K562 (cell line): ENCODE results near the gene FAM117A. TPM values are rescaled to one million over a fixed set of nuclear protein-coding genes. Genes with fewer than 3 reads are reported as not detected.

Source experiments
- CBX8 ChIP-seq: fragments of 200-600 bp; sonication (generic); IDR thresholded peaks from 2 replicates; pipeline ENCODE4 v1.6.1; 2012; ENCODE audit warnings: borderline replicate concordance, mixed run types, low read depth, mild to moderate bottlenecking, moderate library complexity, mixed read lengths, low read length, control low read depth, inconsistent platforms; ENCODE audit not compliant: poor library complexity, severe bottlenecking; ENCODE audit errors: extremely low read depth
- DIDO1 ChIP-seq: fragments of 450-650 bp; IDR thresholded peaks from 2 replicates; pipeline ENCODE4 v1.6.1; 2016; ENCODE audit warnings: low read depth, missing biosample characterization, missing genetic modification characterization
- GABPA ChIP-seq: fragments of 200-800 bp; sonication (Bioruptor generic); conservative IDR thresholded peaks from 2 replicates; pipeline ENCODE4 v1.6.1; 2016; ENCODE audit warnings: low read depth, missing genetic modification characterization, missing compliant biosample characterization
- KDM4B ChIP-seq, 2 experiments: fragments of 450-650 bp in 1 of 2; sonication (generic) in 1 of 2; IDR thresholded peaks; 2 replicates each; pipeline ENCODE4 v1.6.1; 2016 to 2017; ENCODE audit warnings: borderline replicate concordance in 2 of 2, antibody characterized with exemption in 1 of 2, low read depth in 1 of 2, mild to moderate bottlenecking in 1 of 2
- MECOM ChIP-seq: fragments of 250-450 bp; sonication (Bioruptor Pico); IDR thresholded peaks from 2 replicates; pipeline ENCODE4 v1.8.0; 2022; ENCODE audit warnings: inconsistent platforms
- SRSF9 ChIP-seq: fragments of 200-400 bp; formaldehyde crosslinking; IDR thresholded peaks from 2 replicates; pipeline ENCODE4 v1.6.1; 2017; ENCODE audit warnings: low read depth, low read length, borderline replicate concordance
- YBX1 ChIP-seq: fragments of 450-650 bp; IDR thresholded peaks from 2 replicates; pipeline ENCODE4 v1.7.1; 2016; ENCODE audit warnings: mild to moderate bottlenecking
- ZEB2 ChIP-seq: fragments of 450-650 bp; IDR thresholded peaks from 2 replicates; pipeline ENCODE4 v1.6.1; 2016
- ZNF354B ChIP-seq: fragments of 250-450 bp; sonication (Bioruptor Pico); IDR thresholded peaks from 2 replicates; pipeline ENCODE4 v1.4.0; 2020
- polyA plus RNA-seq, 8 experiments: library from polyadenylated mRNA; depleted of rRNA in 4 of 8; stranded (reverse) in 5 of 8; unstranded in 3 of 8; fragments of >200 nt; fragmentation: Nextera tagmentation in 2 of 8; fragmentation: Illumina TruSeq in 1 of 8; extraction: Ambion mirVana in 2 of 8; extraction: Trizol in 1 of 8; gene quantifications; 2 replicates each; pipeline versions ENCODE4 v1.2.1 to v1.2.3, GENCODE V29; 2011 to 2014; ENCODE audit warnings: inconsistent platforms in 1 of 8, missing spikeins in 1 of 8
- total RNA-seq, 7 experiments: library from RNA; depleted of rRNA in 6 of 7; stranded (reverse); fragments of >200 nt in 6 of 7; fragmentation: Illumina TruSeq in 2 of 7; extraction: Trizol in 2 of 7; gene quantifications; 2 replicates each; pipeline versions ENCODE4 v1.2.1 to v1.2.3, GENCODE V29; 2011 to 2021; ENCODE audit warnings: low replicate concordance in 1 of 7
- TF ChIP-seq, protein P1 (sequence below): sonication (generic); formaldehyde crosslinking; IDR thresholded peaks from 2 replicates; pipeline ENCODE4 v1.8.1; 2022; ENCODE audit warnings: missing genetic modification reagents
- TF ChIP-seq, protein P2 (sequence below): sonication (generic); formaldehyde crosslinking; IDR thresholded peaks from 2 replicates; pipeline ENCODE4 v1.8.1; 2023; ENCODE audit warnings: mild to moderate bottlenecking, missing genetic modification reagents, moderate library complexity
- TF ChIP-seq, protein P3 (sequence below): fragments of 250-450 bp; sonication (Bioruptor Pico); IDR thresholded peaks from 2 replicates; pipeline ENCODE4 v1.4.0; 2020
- TF ChIP-seq, protein P4 (sequence below), 2 experiments: IDR thresholded peaks; 2 replicates each; pipeline ENCODE4 v1.6.1; 2011; ENCODE audit warnings: borderline replicate concordance in 1 of 2, control low read depth in 1 of 2, low read depth in 1 of 2, low read length in 1 of 2, mild to moderate bottlenecking in 1 of 2, mixed read lengths in 1 of 2, moderate library complexity in 1 of 2; ENCODE audit not compliant: insufficient read depth in 1 of 2, insufficient read length in 1 of 2, poor library complexity in 1 of 2, severe bottlenecking in 1 of 2; ENCODE audit errors: extremely low read depth in 1 of 2
- TF ChIP-seq, protein P5 (sequence below): fragments of 450-650 bp; IDR thresholded peaks from 2 replicates; pipeline ENCODE4 v1.6.1; 2016; ENCODE audit warnings: antibody characterized with exemption
- TF ChIP-seq, protein P6 (sequence below): fragments of 450-650 bp; IDR thresholded peaks from 2 replicates; pipeline ENCODE4 v1.6.1; 2016; ENCODE audit warnings: borderline replicate concordance

Gene FAM117A
- total and polyA plus RNA-seq, 9 of the 15 experiments (the other 6 are each of a cell fraction or from before 2014, with no cell fraction given) = 3.1 to 79.7 (median 36.6) TPM

DNA sequence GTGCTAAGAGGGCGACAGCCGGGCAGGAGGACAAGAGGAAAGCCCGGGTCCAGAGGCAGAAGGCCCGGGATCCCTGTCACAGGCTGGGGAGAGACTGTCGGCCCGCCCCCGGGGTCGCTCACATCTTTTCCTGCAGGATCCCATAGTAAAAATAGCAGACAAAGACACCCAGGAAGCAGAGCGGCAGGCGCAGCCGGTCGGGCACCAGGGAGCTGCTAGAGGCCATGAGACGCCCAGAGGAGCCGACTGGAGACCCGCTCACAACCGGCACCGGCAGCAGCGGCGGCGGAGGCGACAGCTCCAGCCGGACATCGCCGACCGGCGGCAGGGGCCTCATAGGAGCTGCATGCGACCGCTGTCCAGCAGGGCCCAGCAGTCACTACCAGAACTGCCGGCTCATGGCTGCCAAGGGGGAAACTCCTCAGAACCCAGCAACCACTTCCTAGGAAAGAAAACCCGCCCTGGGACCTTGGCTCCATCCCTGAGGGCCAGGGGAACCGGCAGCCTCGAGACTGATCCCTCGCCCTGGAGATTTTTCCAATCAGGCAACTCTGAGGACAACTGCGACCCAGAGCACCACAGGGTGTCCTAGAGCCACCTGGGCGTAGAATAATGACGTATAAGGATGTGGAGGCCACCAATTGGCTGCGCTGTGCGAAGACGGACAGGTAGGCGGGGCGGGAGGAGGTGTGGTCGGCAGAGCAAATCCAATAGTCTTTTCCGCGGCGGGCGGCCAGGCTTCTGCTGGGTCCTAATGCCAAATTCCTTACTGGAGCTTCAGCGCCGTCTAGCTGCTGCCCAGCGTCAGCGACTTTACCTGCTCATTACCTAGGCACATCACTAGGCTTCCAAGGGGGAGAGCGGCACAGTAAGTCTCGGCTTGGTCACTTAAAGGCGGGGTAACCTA is 56.1 kb downstream of the FAM117A start, which contains the start of gene SLC35B1 (continued):
- TF ChIP-seq, protein P1, sequence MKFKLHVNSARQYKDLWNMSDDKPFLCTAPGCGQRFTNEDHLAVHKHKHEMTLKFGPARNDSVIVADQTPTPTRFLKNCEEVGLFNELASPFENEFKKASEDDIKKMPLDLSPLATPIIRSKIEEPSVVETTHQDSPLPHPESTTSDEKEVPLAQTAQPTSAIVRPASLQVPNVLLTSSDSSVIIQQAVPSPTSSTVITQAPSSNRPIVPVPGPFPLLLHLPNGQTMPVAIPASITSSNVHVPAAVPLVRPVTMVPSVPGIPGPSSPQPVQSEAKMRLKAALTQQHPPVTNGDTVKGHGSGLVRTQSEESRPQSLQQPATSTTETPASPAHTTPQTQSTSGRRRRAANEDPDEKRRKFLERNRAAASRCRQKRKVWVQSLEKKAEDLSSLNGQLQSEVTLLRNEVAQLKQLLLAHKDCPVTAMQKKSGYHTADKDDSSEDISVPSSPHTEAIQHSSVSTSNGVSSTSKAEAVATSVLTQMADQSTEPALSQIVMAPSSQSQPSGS (CRISPR knock-in tag) = no peak
- TF ChIP-seq, protein P2, sequence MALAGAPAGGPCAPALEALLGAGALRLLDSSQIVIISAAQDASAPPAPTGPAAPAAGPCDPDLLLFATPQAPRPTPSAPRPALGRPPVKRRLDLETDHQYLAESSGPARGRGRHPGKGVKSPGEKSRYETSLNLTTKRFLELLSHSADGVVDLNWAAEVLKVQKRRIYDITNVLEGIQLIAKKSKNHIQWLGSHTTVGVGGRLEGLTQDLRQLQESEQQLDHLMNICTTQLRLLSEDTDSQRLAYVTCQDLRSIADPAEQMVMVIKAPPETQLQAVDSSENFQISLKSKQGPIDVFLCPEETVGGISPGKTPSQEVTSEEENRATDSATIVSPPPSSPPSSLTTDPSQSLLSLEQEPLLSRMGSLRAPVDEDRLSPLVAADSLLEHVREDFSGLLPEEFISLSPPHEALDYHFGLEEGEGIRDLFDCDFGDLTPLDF (CRISPR knock-in tag) = 0 out of 2 replicates have a peak, but pooled peaks have one; percentile 38
- TF ChIP-seq, protein P3, sequence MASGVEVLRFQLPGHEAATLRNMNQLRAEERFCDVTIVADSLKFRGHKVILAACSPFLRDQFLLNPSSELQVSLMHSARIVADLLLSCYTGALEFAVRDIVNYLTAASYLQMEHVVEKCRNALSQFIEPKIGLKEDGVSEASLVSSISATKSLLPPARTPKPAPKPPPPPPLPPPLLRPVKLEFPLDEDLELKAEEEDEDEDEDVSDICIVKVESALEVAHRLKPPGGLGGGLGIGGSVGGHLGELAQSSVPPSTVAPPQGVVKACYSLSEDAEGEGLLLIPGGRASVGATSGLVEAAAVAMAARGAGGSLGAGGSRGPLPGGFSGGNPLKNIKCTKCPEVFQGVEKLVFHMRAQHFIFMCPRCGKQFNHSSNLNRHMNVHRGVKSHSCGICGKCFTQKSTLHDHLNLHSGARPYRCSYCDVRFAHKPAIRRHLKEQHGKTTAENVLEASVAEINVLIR (CRISPR knock-in tag) = peak; percentile 95
- TF ChIP-seq YBX1 (no peak), DIDO1 (peak; percentile 98), GABPA (tag) (peak; percentile 63), ZNF354B (CRISPR knock-in tag) (no peak), MECOM (no peak), SRSF9 (no peak), CBX8 (no peak), ZEB2 (peak; percentile 72; the same call in 1 of the 2 replicates), KDM4B (IDR thresholded peaks at IDR 0.05; ENCODE audit: borderline replicate concordance in 2 of 2, low read depth in 1 of 2) (peak in 1 of 2 experiments; percentile 26; a peak in 1 of 4 replicates)
- TF ChIP-seq, protein P4, sequence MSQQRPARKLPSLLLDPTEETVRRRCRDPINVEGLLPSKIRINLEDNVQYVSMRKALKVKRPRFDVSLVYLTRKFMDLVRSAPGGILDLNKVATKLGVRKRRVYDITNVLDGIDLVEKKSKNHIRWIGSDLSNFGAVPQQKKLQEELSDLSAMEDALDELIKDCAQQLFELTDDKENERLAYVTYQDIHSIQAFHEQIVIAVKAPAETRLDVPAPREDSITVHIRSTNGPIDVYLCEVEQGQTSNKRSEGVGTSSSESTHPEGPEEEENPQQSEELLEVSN (IDR thresholded peaks at IDR 0.05; ENCODE audit: borderline replicate concordance in 1 of 2, extremely low read depth in 1 of 2, insufficient read depth in 1 of 2, insufficient read length in 1 of 2, low read depth in 1 of 2, low read length in 1 of 2, poor library complexity in 1 of 2, severe bottlenecking in 1 of 2) = peak; percentile 13 to 27
- TF ChIP-seq, protein P5, sequence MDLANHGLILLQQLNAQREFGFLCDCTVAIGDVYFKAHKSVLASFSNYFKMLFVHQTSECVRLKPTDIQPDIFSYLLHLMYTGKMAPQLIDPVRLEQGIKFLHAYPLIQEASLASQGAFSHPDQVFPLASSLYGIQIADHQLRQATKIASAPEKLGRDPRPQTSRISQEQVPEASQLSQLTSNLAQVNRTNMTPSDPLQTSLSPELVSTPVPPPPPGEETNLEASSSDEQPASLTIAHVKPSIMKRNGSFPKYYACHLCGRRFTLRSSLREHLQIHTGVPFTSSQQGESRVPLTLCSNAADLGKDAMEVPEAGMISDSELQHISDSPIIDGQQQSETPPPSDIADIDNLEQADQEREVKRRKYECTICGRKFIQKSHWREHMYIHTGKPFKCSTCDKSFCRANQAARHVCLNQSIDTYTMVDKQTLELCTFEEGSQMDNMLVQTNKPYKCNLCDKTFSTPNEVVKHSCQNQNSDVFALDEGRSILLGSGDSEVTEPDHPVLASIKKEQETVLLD = no peak
- TF ChIP-seq, protein P6, sequence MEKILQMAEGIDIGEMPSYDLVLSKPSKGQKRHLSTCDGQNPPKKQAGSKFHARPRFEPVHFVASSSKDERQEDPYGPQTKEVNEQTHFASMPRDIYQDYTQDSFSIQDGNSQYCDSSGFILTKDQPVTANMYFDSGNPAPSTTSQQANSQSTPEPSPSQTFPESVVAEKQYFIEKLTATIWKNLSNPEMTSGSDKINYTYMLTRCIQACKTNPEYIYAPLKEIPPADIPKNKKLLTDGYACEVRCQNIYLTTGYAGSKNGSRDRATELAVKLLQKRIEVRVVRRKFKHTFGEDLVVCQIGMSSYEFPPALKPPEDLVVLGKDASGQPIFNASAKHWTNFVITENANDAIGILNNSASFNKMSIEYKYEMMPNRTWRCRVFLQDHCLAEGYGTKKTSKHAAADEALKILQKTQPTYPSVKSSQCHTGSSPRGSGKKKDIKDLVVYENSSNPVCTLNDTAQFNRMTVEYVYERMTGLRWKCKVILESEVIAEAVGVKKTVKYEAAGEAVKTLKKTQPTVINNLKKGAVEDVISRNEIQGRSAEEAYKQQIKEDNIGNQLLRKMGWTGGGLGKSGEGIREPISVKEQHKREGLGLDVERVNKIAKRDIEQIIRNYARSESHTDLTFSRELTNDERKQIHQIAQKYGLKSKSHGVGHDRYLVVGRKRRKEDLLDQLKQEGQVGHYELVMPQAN = peak; percentile 82
